ENCODE results near the gene LRBA.

- TF ChIP-seq CTCF (IDR thresholded peaks at IDR 0.05 in 4 of 5, conservative IDR thresholded peaks at IDR 0.05 in 1 of 5): no peak
- no peak for TF ChIP-seq POLR2A (IDR thresholded peaks at IDR 0.05)
These were observed 368.1 kb downstream of the LRBA start for GRCh38 chr4:150647008-150647407.

Data from gastrocnemius medialis (tissue), 4 donors.